ENCODE measurements around the gene DIRAS2.

DNA sequence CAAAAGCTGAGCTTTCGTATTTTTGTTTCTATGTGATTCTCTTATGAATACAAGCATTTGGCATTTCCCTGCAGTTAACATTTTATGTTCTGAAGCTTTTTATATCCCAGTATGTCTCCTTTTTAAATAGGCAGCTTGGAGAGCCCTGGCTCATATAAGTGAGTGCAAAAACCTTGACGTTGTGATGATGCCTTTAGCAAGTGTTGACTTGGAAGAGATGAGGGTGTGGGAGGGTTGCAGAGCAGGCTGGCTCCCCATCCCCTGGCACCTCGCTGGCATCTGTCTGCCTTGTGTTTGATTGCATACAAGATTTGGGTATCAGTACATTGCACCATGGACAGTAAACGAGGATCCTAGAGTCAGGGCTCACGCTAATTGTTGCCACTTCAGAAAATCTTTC is 42.1 kb upstream of the DIRAS2 start:
- TF ChIP-seq CTCF (IDR thresholded peaks at IDR 0.05) (no peak), EP300 (IDR thresholded peaks at IDR 0.05) (no peak), POLR2A (IDR thresholded peaks at IDR 0.05) (no peak)

All from tibial nerve (tissue), 4 donors.